K562 (cell line): Measurements from ENCODE around the gene FPR1. TPM values are rescaled to one million over a fixed set of nuclear protein-coding genes. Genes with fewer than 3 reads are reported as not detected.

Source experiments
- ATAC-seq: fragments of 200-7000 bp; cut with Tn5 transposase; 3 replicates; pipeline ENCODE4 v1.9.1; 2020; ENCODE audit warnings: moderate library complexity
- BruUV-seq: library from RNA; stranded (reverse); fragments of 400-500 nt; replicated peaks from 2 replicates; lab custom pipeline; 2021; lab: Mats Ljungman, UMichigan
- CTCF ChIA-PET: fragments of 300-600 bp; formaldehyde crosslinking; extraction: SDS; loops from one replicate; lab custom pipeline; 2021; ENCODE audit warnings: low intra/inter-chr PET ratio; lab: Yijun Ruan, JAX
- POLR2A ChIA-PET: fragments of 300-600, 350-650 bp; sonication (Branson Sonifier 250); formaldehyde crosslinking; extraction: SDS; loops from one replicate; lab custom pipeline; 2021; ENCODE audit warnings: antibody characterized with exemption, inconsistent platforms; lab: Yijun Ruan, JAX
- DNase-seq, 4 experiments: peaks; one replicate each; pipeline versions ENCODE4 v3.0.0 to v3.0.0-alpha.2; 2011 to 2018; ENCODE audit warnings: low spot score in 3 of 4, mixed read lengths in 3 of 4; ENCODE audit errors: extremely low read depth in 1 of 4
- FAIRE-seq: peaks from 2 replicates; lab custom pipeline; 2011; peaks lifted over from hg19 to GRCh38; lab: Jason Lieb, UNC
- H2AFZ ChIP-seq: 2 replicates; pipeline ENCODE4 v1.6.0; 2011; ENCODE audit warnings: low read depth, low read length, control low read depth, inconsistent platforms
- H3K27ac ChIP-seq: fragments of 200-600 bp; 3 replicates; pipeline ENCODE4 v1.8.0; 2011; ENCODE audit warnings: low read depth, mild to moderate bottlenecking, control low read depth, inconsistent platforms, low read length, moderate library complexity, mixed read lengths; ENCODE audit errors: extremely low read depth
- H3K27me3 ChIP-seq, 2 experiments: fragments of 300-600 bp in 1 of 2; 2 replicates in 1 of 2; 3 replicates in 1 of 2; pipeline versions ENCODE4 v1.6.0 to v1.8.0; 2011; ENCODE audit warnings: inconsistent platforms in 2 of 2, low read length in 2 of 2, mild to moderate bottlenecking in 1 of 2, mixed read lengths in 1 of 2, moderate library complexity in 1 of 2; ENCODE audit not compliant: control insufficient read depth in 2 of 2, insufficient read depth in 2 of 2
- H3K36me3 ChIP-seq: fragments of 300-600 bp; 3 replicates; pipeline ENCODE4 v1.8.0; 2011; ENCODE audit warnings: mild to moderate bottlenecking, low read length, inconsistent platforms; ENCODE audit not compliant: control insufficient read depth, insufficient read depth
- H3K4me1 ChIP-seq, 2 experiments: fragments of 200-600 bp in 1 of 2; replicated peaks in 1 of 2; 2 replicates in 1 of 2; 3 replicates in 1 of 2; pipeline versions ENCODE4 v1.5.1 to v1.8.0; 2011; ENCODE audit warnings: inconsistent platforms in 2 of 2, low read length in 2 of 2, mild to moderate bottlenecking in 1 of 2, mixed read lengths in 1 of 2, moderate library complexity in 1 of 2; ENCODE audit not compliant: control insufficient read depth in 2 of 2, insufficient read depth in 2 of 2
- H3K4me2 ChIP-seq: 2 replicates; pipeline ENCODE4 v1.6.1; 2011; ENCODE audit warnings: low read length, control low read depth, inconsistent platforms, mixed read lengths; ENCODE audit not compliant: insufficient read depth
- H3K4me3 ChIP-seq: fragments of 200-600 bp; sonication (generic), shearing (Covaris generic); 2 replicates; pipeline ENCODE4 v1.5.1; 2016; ENCODE audit warnings: control low read depth, inconsistent platforms
- H3K79me2 ChIP-seq: fragments of 200-600 bp; 3 replicates; pipeline ENCODE4 v1.8.0; 2011; ENCODE audit warnings: low read length, inconsistent platforms; ENCODE audit not compliant: control insufficient read depth, insufficient read depth
- H3K9ac ChIP-seq, 2 experiments: 2 replicates each; pipeline versions ENCODE4 v1.6.0 to v1.6.1; 2011; ENCODE audit warnings: low read depth in 2 of 2, low read length in 2 of 2, control low read depth in 1 of 2, inconsistent platforms in 1 of 2, mild to moderate bottlenecking in 1 of 2, mixed read lengths in 1 of 2; ENCODE audit not compliant: insufficient read depth in 1 of 2
- H3K9me1 ChIP-seq: one replicate; pipeline ENCODE4 v1.6.0; 2011; ENCODE audit warnings: inconsistent platforms, mild to moderate bottlenecking, low read length, moderate library complexity; ENCODE audit not compliant: control insufficient read depth, insufficient read depth
- H3K9me3 ChIP-seq: replicated peaks from 2 replicates; pipeline ENCODE4 v1.5.1; 2011; ENCODE audit warnings: low read depth, low read length, inconsistent platforms; ENCODE audit not compliant: control insufficient read depth, insufficient read depth
- H4K20me1 ChIP-seq: replicated peaks from 2 replicates; pipeline ENCODE4 v1.6.1; 2011; ENCODE audit warnings: low read length, inconsistent platforms, mixed read lengths; ENCODE audit not compliant: control insufficient read depth, insufficient read depth
- CREBBP ChIP-seq: IDR thresholded peaks from one replicate; pipeline ENCODE4 v1.6.1; 2012; ENCODE audit warnings: low read depth, mild to moderate bottlenecking, control low read depth, inconsistent platforms, low read length
- FIP1L1 ChIP-seq: fragments of 200-400 bp; formaldehyde crosslinking; IDR thresholded peaks from 2 replicates; pipeline ENCODE4 v1.6.1; 2018; ENCODE audit warnings: mild to moderate bottlenecking, low read depth, low read length; ENCODE audit not compliant: poor library complexity, severe bottlenecking
- FOSL1 ChIP-seq: fragments of 200-800 bp; sonication (Bioruptor generic); conservative IDR thresholded peaks from 2 replicates; pipeline ENCODE4 v1.6.1; 2016; ENCODE audit warnings: missing genetic modification characterization, missing compliant biosample characterization
- TRIM24 ChIP-seq, 2 experiments: fragments of 450-650 bp; IDR thresholded peaks; 2 replicates each; pipeline ENCODE4 v1.6.1; 2016
- ZBTB40 ChIP-seq, 2 experiments: fragments of 450-650 bp in 1 of 2; sonication (generic) in 1 of 2; formaldehyde crosslinking in 1 of 2; IDR thresholded peaks; 2 replicates each; pipeline versions ENCODE4 v1.7.1 to v1.9.0; 2016 to 2022; ENCODE audit warnings: inconsistent platforms in 1 of 2, mild to moderate bottlenecking in 1 of 2, missing genetic modification reagents in 1 of 2
- ZNF324 ChIP-seq: fragments of 250-450 bp; sonication (Bioruptor Pico); IDR thresholded peaks from 2 replicates; pipeline ENCODE4 v1.4.0; 2020; ENCODE audit warnings: mild to moderate bottlenecking
- WGBS: fragments of 100-300 bp; shearing (Covaris generic); methylation state at CpG from one replicate; pipeline ENCODE4 v1.1.6; 2016; ENCODE audit warnings: low coverage, mixed read lengths; ENCODE audit not compliant: insufficient coverage; ENCODE audit errors: missing lambda C conversion rate; 5-methylcytosine and 5-hydroxymethylcytosine counted together
- in situ Hi-C: fragments of 300-500 bp; cut with MboI; formaldehyde crosslinking; loops from 4 replicates; pipeline ENCODE4 v1.15.0; 2018; ENCODE audit warnings: inconsistent platforms, mixed read lengths
- intact Hi-C: fragments of 100-400 bp; cut with micrococcal nuclease; formaldehyde crosslinking; loops from 2 replicates; pipeline ENCODE4 v1.14.2; 2022
- polyA plus RNA-seq, 8 experiments: library from polyadenylated mRNA; depleted of rRNA in 4 of 8; stranded (reverse) in 5 of 8; unstranded in 3 of 8; fragments of >200 nt; fragmentation: Nextera tagmentation in 2 of 8; fragmentation: Illumina TruSeq in 1 of 8; extraction: Ambion mirVana in 2 of 8; extraction: Trizol in 1 of 8; gene quantifications; 2 replicates each; pipeline versions ENCODE4 v1.2.1 to v1.2.3, GENCODE V29; 2011 to 2014; ENCODE audit warnings: inconsistent platforms in 1 of 8, missing spikeins in 1 of 8
- total RNA-seq, 7 experiments: library from RNA; depleted of rRNA in 6 of 7; stranded (reverse); fragments of >200 nt in 6 of 7; fragmentation: Illumina TruSeq in 2 of 7; extraction: Trizol in 2 of 7; gene quantifications; 2 replicates each; pipeline versions ENCODE4 v1.2.1 to v1.2.3, GENCODE V29; 2011 to 2021; ENCODE audit warnings: low replicate concordance in 1 of 7
- TF ChIP-seq, protein P1 (sequence below), 3 experiments: fragments of 200-800 bp in 1 of 3; fragments of 250-450 bp in 1 of 3; fragments of 450-650 bp in 1 of 3; sonication (Bioruptor Pico) in 1 of 3; sonication (Bioruptor generic) in 1 of 3; formaldehyde crosslinking in 1 of 3; IDR thresholded peaks; 2 replicates each; pipeline versions ENCODE4 v1.6.1 to v1.8.0; 2016 to 2022; ENCODE audit warnings: mild to moderate bottlenecking in 2 of 3, missing genetic modification characterization in 2 of 3, missing compliant biosample characterization in 1 of 3, moderate library complexity in 1 of 3

The FPR1 gene
- total and polyA plus RNA-seq, 9 of the 15 experiments (the other 6 are each of a cell fraction or from before 2014, with no cell fraction given) = 0.06 to 0.25 (median 0.14) TPM; not detected in 4

DNA sequence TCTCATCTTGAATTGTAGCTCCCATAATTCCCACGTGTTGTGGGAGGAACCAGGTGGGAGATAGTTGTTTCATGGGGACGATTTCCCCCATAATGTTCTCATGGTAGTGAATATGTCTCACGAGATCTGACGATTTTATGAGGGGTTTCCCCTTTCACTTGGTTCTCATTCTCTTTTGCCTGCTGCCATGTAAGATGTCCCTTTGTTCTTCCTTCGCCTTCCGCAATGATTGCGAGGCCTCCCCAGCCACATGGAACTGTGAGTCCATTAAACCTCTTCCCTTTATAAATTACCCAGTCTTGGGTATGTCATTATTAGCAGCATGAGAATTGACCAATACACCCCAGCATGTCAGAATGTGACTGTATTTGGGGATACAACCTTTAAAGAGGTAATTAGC, 3.9 kb upstream of the FPR1 start (continued):
- TF ChIP-seq, protein P1, sequence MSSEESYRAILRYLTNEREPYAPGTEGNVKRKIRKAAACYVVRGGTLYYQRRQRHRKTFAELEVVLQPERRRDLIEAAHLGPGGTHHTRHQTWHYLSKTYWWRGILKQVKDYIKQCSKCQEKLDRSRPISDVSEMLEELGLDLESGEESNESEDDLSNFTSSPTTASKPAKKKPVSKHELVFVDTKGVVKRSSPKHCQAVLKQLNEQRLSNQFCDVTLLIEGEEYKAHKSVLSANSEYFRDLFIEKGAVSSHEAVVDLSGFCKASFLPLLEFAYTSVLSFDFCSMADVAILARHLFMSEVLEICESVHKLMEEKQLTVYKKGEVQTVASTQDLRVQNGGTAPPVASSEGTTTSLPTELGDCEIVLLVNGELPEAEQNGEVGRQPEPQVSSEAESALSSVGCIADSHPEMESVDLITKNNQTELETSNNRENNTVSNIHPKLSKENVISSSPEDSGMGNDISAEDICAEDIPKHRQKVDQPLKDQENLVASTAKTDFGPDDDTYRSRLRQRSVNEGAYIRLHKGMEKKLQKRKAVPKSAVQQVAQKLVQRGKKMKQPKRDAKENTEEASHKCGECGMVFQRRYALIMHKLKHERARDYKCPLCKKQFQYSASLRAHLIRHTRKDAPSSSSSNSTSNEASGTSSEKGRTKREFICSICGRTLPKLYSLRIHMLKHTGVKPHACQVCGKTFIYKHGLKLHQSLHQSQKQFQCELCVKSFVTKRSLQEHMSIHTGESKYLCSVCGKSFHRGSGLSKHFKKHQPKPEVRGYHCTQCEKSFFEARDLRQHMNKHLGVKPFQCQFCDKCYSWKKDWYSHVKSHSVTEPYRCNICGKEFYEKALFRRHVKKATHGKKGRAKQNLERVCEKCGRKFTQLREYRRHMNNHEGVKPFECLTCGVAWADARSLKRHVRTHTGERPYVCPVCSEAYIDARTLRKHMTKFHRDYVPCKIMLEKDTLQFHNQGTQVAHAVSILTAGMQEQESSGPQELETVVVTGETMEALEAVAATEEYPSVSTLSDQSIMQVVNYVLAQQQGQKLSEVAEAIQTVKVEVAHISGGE (CRISPR knock-in tag; IDR thresholded peaks at IDR 0.05) = no peak
- TF ChIP-seq FOSL1 (tag) = no peak
- no peak for TF ChIP-seq CREBBP
- no peak for TF ChIP-seq FIP1L1
- no peak for TF ChIP-seq TRIM24 (IDR thresholded peaks at IDR 0.05)

GRCh38 chr19:51754770-51755169, 3.1 kb upstream of the FPR1 start:
- FAIRE-seq = no peak
- ATAC-seq = no peak
- peaks cover 0 to 9% of the 10 kb centered on the region in 2 experiments; a peak in 2 of 5 replicates for H3K4me1 ChIP-seq
- H3K79me2 ChIP-seq = no peaks in the 10 kb centered on the region
- H2AFZ ChIP-seq = no peak overlapping the region
- 36% methylated on average over 4 of the region's 4 CpGs for WGBS
- no peaks in the 10 kb centered on the region for H3K9me3 ChIP-seq
- no peaks in the 10 kb centered on the region for H4K20me1 ChIP-seq
- no peak for DNase-seq
- H3K4me3 ChIP-seq = no peak overlapping the region
- no TSS peak for BruUV-seq
- no peaks in the 10 kb centered on the region for H3K36me3 ChIP-seq
- H3K4me2 ChIP-seq = no peak overlapping the region
- ChIA-PET CTCF (no interaction called here), POLR2A (no interaction called here)
- peaks cover 0 to 5% of the 10 kb centered on the region in 2 experiments; a peak in 1 of 5 replicates for H3K27me3 ChIP-seq
- H3K9ac ChIP-seq = no peak overlapping the region
- no peaks in the 10 kb centered on the region for H3K9me1 ChIP-seq
- TF ChIP-seq ZNF324 (CRISPR knock-in tag) (no peak), ZBTB40 (IDR thresholded peaks at IDR 0.05) (peak; percentile 94), ZBTB40 (CRISPR knock-in tag; IDR thresholded peaks at IDR 0.05) (peak; percentile 82)
- intact Hi-C loops = no loop called here
- no peak overlapping the region for H3K27ac ChIP-seq
- in situ Hi-C loops = no loop called here
